Measurements from ENCODE around the gene VTI1A. TPM values are rescaled to one million over a fixed set of nuclear protein-coding genes. Genes with fewer than 3 reads are reported as not detected.
"Not testable (repeated sequence)": the region's sequence is repeated elsewhere in the genome, so short reads cannot be mapped to it uniquely, and the experiment has no call there.

VTI1A gene
- total RNA-seq, 1 donor from 2014 or later: 20.5 TPM

DNA sequence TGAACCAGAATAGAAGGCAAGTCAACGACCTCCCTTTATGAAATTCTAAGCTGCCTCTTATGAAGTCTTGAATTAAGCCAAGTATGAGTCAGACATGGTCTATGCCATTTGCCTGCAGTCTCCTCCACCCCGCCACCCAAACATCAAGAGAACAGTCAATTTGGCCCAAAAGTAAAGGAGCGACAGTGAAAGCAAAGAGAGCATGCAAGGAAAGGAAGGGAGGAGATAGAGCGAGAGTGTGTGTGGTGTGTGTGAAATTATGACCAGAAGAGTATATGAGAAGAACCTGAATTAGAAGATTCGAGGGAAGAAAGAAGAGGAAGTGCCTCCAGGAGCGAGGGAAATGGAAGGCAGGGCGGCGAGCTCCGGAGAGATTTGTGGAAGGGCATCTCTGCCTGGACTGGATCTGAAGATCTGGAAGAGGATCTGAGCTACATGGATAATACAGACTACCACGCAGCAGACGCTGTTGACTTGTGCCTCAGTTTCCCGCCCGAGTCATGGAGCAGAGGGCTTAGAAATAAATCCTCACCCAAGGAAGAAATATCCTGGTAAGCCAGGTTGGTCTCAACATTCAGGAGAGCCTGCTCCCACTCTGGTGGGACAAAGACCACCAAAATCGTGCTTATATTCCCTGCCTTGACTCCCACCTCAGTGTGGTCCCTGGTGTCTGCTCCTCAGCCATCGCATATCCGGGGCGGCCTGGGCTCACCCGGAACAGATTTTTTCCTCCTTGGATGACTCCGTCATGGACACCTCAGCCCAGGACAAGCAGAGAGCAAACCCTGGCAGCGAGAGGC is 760 bp upstream of the VTI1A start:
- intact Hi-C loops (cut with DNase I): no loop called here
- no peak for DNase-seq (ENCODE audit: low spot score)

- intact Hi-C loops (cut with DNase I): no loop called here
- no peak for DNase-seq (ENCODE audit: low spot score)
Measured at GRCh38 chr10:112447620-112447928, 559 bp downstream of the VTI1A start.

DNA sequence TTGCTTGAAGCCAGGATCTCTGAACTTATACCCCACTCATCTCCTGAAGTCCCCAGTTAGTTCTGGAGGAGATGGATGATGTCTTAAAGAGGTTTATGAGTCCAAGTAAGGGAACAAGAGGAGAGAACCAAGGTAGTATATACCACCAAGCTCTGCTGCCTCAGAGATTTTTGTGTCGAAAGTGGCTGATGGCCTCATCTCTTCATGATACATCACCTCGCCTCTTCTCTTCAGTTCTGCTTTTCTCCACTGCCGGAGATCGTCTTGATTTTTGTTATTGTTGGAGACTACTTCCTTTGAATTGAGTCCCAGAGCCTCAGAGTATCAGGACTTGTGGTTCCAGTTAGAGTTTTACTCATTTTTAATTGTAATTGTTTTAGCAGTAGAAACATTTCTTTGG is 1.9 kb downstream of the VTI1A start:
- no peak for DNase-seq (ENCODE audit: low spot score)
- intact Hi-C loops (cut with DNase I): no loop called here

DNA sequence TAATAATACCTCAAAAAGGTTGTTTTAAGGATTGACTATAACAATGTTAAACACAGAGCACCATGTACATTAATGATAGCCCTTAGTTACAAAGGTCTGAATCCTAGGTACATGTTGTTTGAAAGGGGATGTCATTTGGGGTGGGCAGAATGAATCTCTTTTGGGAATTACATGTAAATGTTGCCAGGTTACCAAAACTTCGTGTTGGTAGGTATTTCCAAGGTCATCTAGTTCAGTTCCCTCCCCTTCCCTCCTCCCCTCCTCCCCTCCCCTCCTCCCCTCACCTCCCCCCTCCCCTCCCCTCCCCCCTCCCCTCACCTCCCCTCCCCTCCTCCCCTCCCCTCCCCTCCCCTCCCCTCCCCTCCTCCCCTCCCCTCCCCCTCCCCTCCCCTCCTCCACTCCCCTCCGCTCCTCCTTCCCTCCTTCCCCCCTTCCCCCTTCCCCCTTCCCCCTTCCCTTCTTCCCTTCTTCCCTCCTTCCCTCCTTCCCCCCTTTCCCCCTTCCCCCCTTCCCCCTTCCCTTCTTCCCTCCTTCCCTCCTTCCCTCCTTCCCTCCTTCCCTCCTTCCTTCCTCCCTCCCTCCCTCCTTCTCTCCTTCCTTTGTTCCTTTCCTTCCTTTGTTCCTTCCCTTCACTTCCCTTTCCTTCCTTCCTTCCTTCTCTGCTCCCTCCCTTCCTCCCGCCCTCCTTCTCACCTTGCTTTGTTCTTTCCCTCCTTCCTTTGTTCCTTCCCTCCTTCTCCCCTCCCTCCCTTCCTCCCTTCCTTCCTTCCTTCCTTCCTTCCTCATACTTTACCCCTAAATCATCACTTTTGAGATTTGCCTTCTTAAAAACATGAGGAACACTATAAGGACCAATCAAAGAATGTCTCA is 8.1 kb downstream of the VTI1A start:
- no peak for DNase-seq (ENCODE audit: low spot score)
- intact Hi-C loops (cut with DNase I): no loop called here

DNA sequence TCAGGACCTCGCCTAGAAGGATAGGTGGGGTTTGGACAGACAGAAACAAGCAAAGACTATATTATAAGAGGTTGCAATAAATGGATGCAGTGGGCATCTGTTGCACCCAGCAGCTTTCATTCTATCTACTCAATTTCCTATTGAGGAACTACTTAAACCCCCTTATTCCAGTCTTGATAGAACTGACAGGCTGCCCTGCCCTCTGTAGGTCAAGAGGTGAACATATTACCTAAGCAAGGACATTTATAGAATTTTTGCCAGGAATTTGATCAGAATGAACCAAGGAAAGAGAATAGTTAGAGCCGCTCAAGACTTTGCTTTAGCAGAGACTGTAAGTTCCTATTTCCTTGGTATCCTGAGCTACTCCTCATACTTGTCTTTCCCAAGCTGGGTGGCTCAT is 9.5 kb downstream of the VTI1A start:
- DNase-seq (ENCODE audit: low spot score): no peak
- intact Hi-C loops (cut with DNase I): no loop called here

- no peak for DNase-seq (ENCODE audit: low spot score)
- intact Hi-C loops (cut with DNase I): no loop called here
Measured at GRCh38 chr10:112460366-112460765, 13.4 kb downstream of the VTI1A start.

GRCh38 chr10:112461029-112461887 is 14.2 kb downstream of the VTI1A start:
- intact Hi-C loops (cut with DNase I): no loop called here
- no peak for DNase-seq (ENCODE audit: low spot score)

DNA sequence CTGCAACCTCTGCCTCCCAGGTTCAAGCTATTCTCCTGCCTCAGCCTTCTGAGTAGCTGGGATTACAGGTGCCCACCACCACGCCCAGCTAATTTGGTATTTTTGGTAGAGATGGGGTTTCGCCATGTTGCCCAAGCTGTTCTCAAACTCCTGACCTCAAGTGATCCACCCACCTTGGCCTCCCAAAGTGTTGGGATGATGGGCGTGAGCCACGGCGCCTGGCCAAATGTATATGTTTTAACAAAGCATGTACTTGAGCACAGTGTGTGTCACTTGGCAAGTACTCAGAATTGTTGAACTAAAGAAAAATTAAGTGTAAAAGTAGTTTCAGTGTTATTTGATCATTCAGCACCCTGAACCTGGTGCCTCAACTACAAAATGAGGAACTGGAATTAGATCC is 17.1 kb downstream of the VTI1A start:
- intact Hi-C loops (cut with DNase I): not testable (repeated sequence)

GRCh38 chr10:112465299-112465883 is 18.4 kb downstream of the VTI1A start:
- intact Hi-C loops (cut with DNase I): no loop called here
- DNase-seq (ENCODE audit: low spot score): no peak

More for the DNA sequence above, 17.1 kb downstream of the VTI1A start:
- not testable (repeated sequence) for DNase-seq (ENCODE audit: low spot score)

DNA sequence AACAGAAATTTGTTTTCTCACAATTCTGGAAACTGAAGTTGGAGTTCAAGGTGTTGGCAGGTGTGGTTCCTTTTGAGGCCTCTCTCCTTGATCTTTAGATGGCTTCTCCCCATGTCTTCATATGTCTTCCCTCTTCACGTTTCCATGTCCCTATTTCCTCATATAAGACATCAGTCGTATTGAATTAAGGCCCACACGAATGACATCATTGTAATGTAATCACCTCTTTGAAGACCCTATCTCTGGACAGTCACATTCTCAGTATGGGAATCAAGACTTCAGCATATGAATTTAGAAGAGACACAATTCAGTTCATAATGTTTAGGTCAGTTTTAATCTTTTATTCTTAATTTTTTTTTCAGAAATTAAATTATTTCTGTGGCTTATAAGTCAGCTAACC is 19.8 kb downstream of the VTI1A start:
- DNase-seq (ENCODE audit: low spot score): no peak
- intact Hi-C loops (cut with DNase I): no loop called here

- intact Hi-C loops (cut with DNase I): no loop called here
- DNase-seq (ENCODE audit: low spot score): no peak
Measured at GRCh38 chr10:112467541-112468075, 20.6 kb downstream of the VTI1A start.

DNA sequence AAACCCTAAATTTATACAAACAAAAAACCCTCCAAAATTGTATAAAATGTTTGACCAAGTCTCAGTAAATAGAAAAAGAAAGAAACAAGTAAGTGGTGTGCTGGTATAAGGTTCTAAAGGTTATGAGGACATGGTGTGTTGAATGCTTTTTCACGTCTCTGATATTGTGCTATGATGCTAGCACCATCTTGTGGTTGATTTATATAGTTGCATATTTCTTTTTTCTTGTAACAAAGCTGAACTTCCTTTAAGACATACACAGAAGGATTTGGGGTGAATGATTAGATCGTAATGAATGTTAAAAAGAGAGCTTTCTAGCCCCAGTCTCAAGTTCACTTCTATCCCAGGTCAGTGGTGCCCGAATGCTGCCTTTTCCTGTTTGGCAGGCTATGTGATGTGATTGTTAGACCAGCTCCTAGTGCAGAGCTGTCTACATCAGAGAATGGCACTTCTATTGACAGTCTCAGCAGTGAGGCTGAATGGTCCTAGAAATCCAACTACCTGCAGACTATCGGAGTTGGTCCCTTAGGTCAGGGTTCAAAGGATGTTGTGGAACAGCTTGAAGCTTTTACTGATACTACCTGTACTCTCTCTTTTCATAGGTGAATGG is 25.0 kb downstream of the VTI1A start:
- intact Hi-C loops (cut with DNase I): loop anchor here (10.0 kb wide), 1 partner anchor 653 kb away; no protein-coding TSS in a partner anchor
- DNase-seq (ENCODE audit: low spot score): no peak

- no peak for DNase-seq (ENCODE audit: low spot score)
- intact Hi-C loops (cut with DNase I): loop anchor here (10.0 kb wide), 1 partner anchor 649 kb away; no protein-coding TSS in a partner anchor
Measured at GRCh38 chr10:112475575-112476218, 28.7 kb downstream of the VTI1A start.

DNA sequence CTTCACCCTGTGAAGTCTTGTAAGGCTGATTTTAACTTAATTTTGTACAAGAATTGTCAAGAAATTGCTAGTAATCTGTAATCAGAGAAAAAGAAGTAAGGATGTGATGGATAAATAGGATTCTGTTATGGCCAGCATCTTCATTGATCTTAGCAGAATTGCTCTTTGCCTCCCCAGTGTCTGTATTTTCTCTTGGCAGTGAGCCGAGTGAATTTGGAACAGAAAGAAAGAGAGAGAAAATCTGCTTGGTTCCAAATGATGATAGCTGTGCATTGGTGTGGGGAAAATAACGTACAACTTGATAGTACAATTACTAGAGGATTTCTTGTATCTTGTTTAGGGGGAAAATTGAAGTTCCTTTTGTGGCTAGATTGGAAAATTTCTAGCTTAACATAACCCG is 34.6 kb downstream of the VTI1A start:
- intact Hi-C loops (cut with DNase I): no loop called here
- no peak for DNase-seq (ENCODE audit: low spot score)

DNA sequence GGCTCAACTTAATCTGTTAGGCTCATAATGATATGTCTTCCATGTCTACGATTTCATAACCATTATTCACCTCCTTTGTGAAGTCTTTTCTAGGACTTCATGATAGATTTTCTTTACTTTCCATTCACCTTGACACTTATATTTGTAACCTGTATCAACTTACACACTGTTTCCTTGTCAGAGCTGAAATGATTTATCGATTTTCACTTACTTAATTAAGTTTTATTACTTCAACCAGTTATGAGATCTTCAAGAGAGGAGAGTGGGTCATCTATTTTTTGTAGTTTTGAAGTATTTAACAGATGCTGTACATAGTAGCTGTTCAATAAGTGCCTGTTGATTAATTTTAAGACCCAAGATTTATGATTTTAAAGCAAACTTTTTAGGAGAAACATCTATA is 37.4 kb downstream of the VTI1A start:
- intact Hi-C loops (cut with DNase I): no loop called here
- DNase-seq (ENCODE audit: low spot score): no peak

GRCh38 chr10:112487964-112488363 is 40.9 kb downstream of the VTI1A start:
- no peak for DNase-seq (ENCODE audit: low spot score)
- intact Hi-C loops (cut with DNase I): no loop called here

GRCh38 chr10:112490545-112490944 is 43.5 kb downstream of the VTI1A start:
- intact Hi-C loops (cut with DNase I): no loop called here
- no peak for DNase-seq (ENCODE audit: low spot score)

DNA sequence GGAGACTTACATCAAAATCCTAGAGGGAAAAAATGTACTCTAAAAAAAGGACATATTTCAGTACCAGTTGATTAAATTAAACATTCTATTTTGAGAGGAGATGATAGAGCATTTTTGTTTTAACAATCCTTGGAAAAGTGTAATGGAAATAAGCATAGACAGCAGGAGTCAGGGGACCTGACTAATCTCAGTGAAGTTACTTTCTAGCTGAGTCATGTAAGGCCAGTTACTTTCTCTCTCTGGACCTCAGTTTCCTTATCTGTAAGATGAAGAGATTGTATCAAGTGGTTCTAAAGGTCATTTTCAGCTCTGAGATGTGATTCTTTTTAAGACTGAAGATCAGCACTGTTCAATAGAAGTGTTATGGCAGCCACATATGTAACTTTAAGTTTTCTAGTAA is 44.1 kb downstream of the VTI1A start:
- DNase-seq (ENCODE audit: low spot score): no peak
- intact Hi-C loops (cut with DNase I): no loop called here

Data from cardiac septum (tissue), 1 donor.